Medulla oblongata (tissue), 1 donor: Measurements from ENCODE around the gene TMSB10.
"Not testable (repeated sequence)": the region's sequence is repeated elsewhere in the genome, so short reads cannot be mapped to it uniquely, and the experiment has no call there.

Source experiments
- DNase-seq: peaks from one replicate; pipeline ENCODE4 v3.0.0-alpha.2; 2015; ENCODE audit errors: extremely low spot score

The TMSB10 gene

GRCh38 chr2:84905181-84906107 is at the start of gene TMSB10:
TMSB10 (plus strand) TSS chr2:84905656.
- peak; percentile 85 for DNase-seq

DNA sequence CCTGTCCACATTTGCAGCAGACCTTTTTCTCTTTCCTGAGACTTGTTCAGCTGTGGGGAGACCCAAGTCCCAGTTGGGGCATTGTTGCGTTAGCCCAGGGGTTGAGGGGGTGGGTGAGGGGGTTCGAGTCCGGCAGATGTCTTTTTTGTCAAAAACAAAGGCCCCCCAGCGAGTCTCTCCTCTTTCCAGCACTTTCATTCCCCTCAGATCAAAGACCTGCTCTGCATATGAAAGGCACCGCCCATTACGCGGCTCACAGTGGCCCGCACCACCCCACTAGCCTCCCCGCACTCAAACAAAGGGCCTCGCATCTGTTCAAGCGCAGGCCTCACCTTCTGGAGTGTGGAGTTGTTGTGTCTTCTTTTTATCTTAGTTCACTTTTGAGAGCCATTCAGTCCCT is 49.7 kb upstream of the TMSB10 start:
- no peak for DNase-seq

DNA sequence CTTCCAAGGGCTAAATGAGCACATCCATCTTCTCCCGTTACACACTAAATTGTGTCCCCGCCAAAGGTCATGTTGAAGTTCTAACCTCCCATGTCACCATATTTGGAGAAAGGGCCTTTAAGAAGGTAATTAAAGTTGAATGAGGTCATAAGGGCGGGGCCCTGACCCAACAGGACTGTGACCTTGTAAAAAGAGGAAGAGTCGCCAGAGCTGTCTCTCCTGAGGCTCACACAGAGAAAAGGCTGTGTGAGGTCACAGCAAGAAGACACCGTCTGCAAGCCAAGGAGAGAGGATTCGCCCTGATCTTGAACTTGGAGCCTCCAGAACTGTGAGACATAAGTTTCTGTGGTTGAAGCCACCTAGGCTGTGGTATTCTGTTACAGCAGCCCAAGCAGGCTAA is 48.7 kb upstream of the TMSB10 start:
- DNase-seq: no peak

- DNase-seq: no peak
Observed at GRCh38 chr2:84857566-84857965, 47.9 kb upstream of the TMSB10 start.

DNA sequence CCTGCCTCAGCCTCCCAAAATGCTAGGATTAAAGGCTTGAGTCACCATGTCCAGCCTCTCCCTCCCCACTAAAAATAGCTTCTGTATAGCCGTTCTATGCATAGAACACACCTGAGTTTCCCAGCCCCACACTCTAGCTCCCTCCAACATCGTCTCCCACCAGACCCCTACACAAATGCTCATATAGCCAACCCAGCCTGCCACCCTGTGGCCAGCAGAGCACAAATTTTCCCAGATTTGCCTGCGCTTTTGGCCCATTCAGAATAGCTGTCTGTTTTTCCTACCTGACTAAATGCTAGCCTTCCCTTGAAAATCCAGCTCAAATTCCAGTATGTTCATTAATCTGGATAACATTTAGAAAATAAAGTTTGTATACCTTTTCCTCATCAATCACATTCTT is 47.3 kb upstream of the TMSB10 start:
- no peak for DNase-seq

DNA sequence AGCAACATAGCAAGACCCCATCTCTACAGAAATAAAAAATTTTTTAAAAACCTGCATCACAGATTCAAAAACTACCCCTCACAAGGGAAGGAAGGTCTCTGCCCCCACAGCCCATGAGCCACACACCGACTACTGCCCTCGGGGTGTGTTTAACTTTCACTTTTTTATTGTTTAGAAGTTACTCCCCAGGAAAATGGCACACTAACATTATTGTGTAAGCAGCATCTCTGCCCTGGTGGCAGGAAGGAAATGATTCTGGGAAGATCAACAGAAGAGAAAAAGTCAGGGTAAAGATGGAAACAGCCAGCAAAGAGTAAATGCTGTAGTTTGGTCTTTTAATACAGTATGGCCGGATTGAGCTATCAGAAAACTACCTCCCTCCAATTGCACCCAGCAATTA is 46.5 kb upstream of the TMSB10 start:
- no peak for DNase-seq

GRCh38 chr2:84861539-84861938 is 43.9 kb upstream of the TMSB10 start:
- DNase-seq: no peak

- no peak for DNase-seq
Observed at GRCh38 chr2:84862006-84862405, 43.5 kb upstream of the TMSB10 start.

DNA sequence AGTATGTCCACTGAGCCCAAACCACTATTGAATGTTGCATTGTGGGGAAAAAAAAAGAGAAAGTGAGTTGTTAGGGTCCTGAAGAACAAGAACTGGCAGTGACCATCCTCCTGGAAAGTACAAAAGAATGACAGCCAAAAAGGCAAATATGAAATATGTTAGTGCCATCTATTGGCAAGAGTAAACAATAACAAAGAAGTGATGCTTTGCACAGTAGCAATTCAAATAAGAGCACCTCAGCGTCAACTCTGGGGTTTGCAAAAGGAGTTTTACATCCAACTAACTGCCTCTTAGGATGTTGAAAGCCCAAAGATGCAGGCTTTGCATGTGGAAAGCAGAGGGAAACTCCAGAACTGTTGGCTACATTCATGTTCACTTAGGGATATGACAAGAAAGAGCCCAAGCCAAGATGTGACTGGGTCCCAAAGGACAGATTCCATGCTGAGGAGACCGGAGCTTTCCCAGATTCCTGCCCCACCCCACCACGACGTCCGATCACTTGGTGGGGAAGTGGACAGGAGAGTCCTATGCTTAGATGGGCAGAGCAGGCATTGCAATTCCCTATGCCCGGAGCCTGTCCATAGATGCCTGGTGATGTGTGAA is 40.2 kb upstream of the TMSB10 start:
- peak; percentile 37 for DNase-seq

DNA sequence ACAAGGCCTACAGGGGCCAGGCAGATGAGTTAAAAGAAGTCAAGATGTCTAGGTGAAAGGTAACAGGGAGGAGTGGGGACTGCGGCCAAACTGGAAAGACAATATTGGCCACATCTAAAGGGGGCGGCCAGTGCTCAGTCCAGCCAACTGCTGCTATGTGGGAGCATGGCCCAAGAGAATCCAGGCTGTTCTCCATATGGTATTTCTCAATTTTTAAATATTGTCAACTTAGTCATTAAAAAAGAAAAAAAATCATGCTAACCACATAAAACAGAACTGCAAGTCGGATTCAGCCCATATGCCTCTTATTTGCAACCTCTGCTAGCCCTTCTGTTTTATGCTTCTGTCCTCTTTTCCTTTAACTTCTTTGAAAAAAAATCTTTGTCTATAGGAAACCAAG is 39.3 kb upstream of the TMSB10 start:
- no peak for DNase-seq

- DNase-seq: not testable (repeated sequence)
Observed at GRCh38 chr2:84868327-84868726, 37.1 kb upstream of the TMSB10 start.

DNA sequence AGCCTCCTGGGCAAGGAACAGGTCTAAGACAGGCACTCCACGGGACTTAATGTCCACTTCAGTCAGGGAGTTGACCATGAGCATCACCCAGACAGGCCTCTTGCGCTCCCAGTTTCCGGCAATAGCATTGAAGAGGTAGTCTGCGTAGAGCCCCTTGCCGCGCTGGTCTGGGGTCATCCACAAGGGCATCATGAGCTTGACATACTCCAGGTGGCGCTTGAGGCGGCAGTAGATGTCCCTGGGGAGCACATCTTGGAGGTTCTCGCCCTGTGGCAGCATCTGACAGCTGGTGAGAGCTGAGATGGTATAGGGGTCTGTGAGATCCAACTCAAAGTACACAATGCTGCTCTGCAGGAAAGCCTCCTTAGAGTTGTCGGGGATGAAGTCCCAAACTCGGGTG is 35.1 kb upstream of the TMSB10 start:
- no peak for DNase-seq

GRCh38 chr2:84872691-84873090 is 32.8 kb upstream of the TMSB10 start:
- DNase-seq: not testable (repeated sequence)

GRCh38 chr2:84873350-84873749 is 32.1 kb upstream of the TMSB10 start:
- no peak for DNase-seq

DNA sequence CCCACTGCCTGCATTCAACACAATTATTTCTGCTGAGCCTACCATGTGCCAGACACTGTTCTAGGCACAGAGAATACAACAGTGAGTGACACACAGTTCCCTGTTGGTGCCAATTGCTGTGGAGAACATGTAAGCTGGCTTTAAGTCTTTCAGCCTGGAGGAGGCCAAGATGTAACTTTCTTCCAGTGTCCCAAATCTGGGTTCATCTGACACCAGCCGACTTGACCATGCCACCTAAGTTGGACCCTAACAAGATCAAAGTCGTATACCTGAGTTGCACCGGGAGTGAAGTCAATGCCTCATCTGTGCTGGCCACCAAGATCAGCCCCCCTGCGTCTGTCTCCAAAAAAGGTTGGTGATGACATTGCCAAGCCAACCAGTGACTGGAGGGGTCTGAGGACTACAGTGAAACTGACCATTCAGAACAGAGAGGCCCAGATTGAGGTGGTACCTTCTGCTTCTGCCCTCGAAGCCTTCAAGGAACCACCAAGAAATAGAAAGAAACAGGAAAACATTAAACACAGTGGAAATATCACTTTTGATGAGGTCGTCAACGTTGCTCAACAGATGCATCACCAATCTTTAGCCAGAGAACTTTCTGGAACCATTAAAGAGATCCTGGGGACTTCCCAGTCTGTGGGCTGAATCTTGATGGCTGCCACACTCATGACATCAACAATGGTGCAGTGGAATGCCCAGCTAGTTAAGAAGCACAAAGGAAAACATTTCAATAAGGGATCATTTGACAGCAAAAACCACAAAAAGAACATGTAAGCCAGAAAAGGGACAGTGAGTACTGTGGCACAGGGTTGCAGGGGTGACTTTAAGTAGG is 30.9 kb upstream of the TMSB10 start:
- no peak for DNase-seq

- DNase-seq: no peak
Observed at GRCh38 chr2:84875213-84875560, 30.3 kb upstream of the TMSB10 start.

DNA sequence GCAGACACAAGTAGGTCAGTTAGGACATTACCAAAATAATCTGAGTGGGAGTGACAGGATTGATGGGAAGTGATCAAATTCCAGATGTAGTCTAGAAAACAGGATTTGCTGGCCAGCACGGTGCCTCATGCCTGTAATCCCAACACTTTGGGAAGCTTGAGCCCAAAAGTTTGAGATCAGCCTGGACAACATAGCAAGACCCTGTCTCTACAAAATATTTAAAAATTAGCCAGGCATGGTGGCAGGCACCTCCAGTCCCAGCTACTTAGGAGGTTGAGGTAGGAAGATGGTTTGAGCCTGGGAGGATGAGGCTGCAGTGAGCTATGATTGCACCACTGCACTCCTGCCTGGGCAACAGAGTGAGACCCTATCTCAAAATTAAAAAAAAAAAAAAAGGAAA is 29.8 kb upstream of the TMSB10 start:
- DNase-seq: not testable (repeated sequence)

- DNase-seq: no peak
Observed at GRCh38 chr2:84876369-84876768, 29.1 kb upstream of the TMSB10 start.

DNA sequence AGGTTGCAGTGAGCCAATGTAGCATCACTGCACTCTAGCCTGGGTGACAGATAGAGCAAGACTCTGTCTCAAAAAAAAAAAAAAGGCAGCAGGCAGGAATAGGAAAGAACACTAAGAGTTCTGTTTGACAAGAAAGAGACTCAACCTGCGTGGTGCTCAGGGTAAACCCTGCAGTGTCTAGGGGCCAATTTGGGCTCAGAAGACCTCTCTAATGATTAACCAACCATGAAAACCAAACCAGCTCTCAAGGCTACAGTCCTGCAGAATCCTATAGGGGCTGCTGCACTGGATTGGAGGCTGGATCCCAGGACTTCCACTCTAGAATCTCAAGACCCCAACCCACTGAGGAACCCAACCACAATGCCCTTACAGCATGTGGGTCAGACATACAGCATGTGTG is 27.0 kb upstream of the TMSB10 start:
- DNase-seq: no peak

GRCh38 chr2:84878896-84879583 is 26.4 kb upstream of the TMSB10 start:
- no peak for DNase-seq

- no peak for DNase-seq
Observed at GRCh38 chr2:84879584-84880394, 25.7 kb upstream of the TMSB10 start.
